HepG2 (cell line): ENCODE results near the gene MED15. TPM values are rescaled to one million over a fixed set of nuclear protein-coding genes. Genes with fewer than 3 reads are reported as not detected.
A peak's percentile ranks its signal among the peaks of the same experiment; 100 is the strongest.

Experiments
- EP300 ChIP-seq, 3 experiments: sonication (generic) in 1 of 3; formaldehyde crosslinking in 1 of 3; IDR thresholded peaks; 2 replicates each; pipeline versions ENCODE4 v1.5.1 to v1.6.1; 2011 to 2020; ENCODE audit warnings: low read depth in 2 of 3, low read length in 2 of 3, borderline replicate concordance in 1 of 3, improper control_type of control experiment in 1 of 3, mild to moderate bottlenecking in 1 of 3, missing genetic modification reagents in 1 of 3, moderate library complexity in 1 of 3
- ESRRA ChIP-seq: sonication (generic); formaldehyde crosslinking; IDR thresholded peaks from 2 replicates; pipeline ENCODE4 v1.5.1; 2020; ENCODE audit warnings: mild to moderate bottlenecking, low read depth, missing genetic modification reagents
- FOXA3 ChIP-seq: IDR thresholded peaks from 2 replicates; pipeline ENCODE4 v1.6.1; 2016; ENCODE audit warnings: missing genetic modification reagents, missing compliant biosample characterization
- RXRA ChIP-seq: sonication (generic); formaldehyde crosslinking; IDR thresholded peaks from 2 replicates; pipeline ENCODE4 v1.5.1; 2020; ENCODE audit warnings: missing genetic modification reagents
- ZNF510 ChIP-seq: sonication (generic); formaldehyde crosslinking; IDR thresholded peaks from 2 replicates; pipeline ENCODE4 v1.4.0; 2020; ENCODE audit warnings: low read depth, mild to moderate bottlenecking, missing genetic modification reagents
- ZSCAN31 ChIP-seq: sonication (generic); formaldehyde crosslinking; IDR thresholded peaks from 2 replicates; pipeline ENCODE4 v1.5.0; 2020; ENCODE audit warnings: low read depth, mild to moderate bottlenecking, missing genetic modification reagents
- polyA plus RNA-seq, 8 experiments: library from polyadenylated mRNA; depleted of rRNA in 3 of 8; stranded (reverse) in 7 of 8; unstranded in 1 of 8; fragments of >200 nt; fragmentation: Illumina TruSeq in 4 of 8; extraction: Trizol in 4 of 8; gene quantifications; 2 replicates each; pipeline versions ENCODE4 v1.2.1 to v1.2.3, GENCODE V29; 2011 to 2016; ENCODE audit warnings: low read depth in 4 of 8, missing spikeins in 1 of 8, mixed read lengths in 1 of 8; ENCODE audit not compliant: insufficient read depth in 1 of 8
- total RNA-seq, 5 experiments: library from RNA; depleted of rRNA; stranded (reverse); fragments of >200 nt; fragmentation: Illumina TruSeq; extraction: Trizol; gene quantifications; 2 replicates each; pipeline ENCODE4 v1.2.3, GENCODE V29; 2016; ENCODE audit warnings: low read depth in 1 of 5
- TF ChIP-seq, protein P1 (sequence below): sonication (generic); formaldehyde crosslinking; IDR thresholded peaks from 2 replicates; pipeline ENCODE4 v1.4.0; 2020; ENCODE audit warnings: missing genetic modification reagents
- TF ChIP-seq, protein P2 (sequence below): sonication (generic); formaldehyde crosslinking; IDR thresholded peaks from 2 replicates; pipeline ENCODE4 v1.9.0; 2022; ENCODE audit warnings: low read depth, missing genetic modification reagents
- TF ChIP-seq, protein P3 (sequence below): sonication (generic); IDR thresholded peaks from 2 replicates; pipeline ENCODE4 v1.6.1; 2016; ENCODE audit warnings: low read depth, borderline replicate concordance
- TF ChIP-seq, protein P4 (sequence below): sonication (generic); formaldehyde crosslinking; conservative IDR thresholded peaks from 2 replicates; pipeline ENCODE4 v1.4.0; 2020; ENCODE audit warnings: mild to moderate bottlenecking, missing genetic modification reagents, moderate library complexity
- TF ChIP-seq, protein P5 (sequence below): IDR thresholded peaks from 2 replicates; pipeline ENCODE4 v1.4.0; 2020; ENCODE audit warnings: mild to moderate bottlenecking, missing genetic modification reagents

MED15 gene
- total and polyA plus RNA-seq, 2 of the 13 experiments (the other 11 are each of a cell fraction or from before 2014, with no cell fraction given), result 14.3 to 27.0 TPM

DNA sequence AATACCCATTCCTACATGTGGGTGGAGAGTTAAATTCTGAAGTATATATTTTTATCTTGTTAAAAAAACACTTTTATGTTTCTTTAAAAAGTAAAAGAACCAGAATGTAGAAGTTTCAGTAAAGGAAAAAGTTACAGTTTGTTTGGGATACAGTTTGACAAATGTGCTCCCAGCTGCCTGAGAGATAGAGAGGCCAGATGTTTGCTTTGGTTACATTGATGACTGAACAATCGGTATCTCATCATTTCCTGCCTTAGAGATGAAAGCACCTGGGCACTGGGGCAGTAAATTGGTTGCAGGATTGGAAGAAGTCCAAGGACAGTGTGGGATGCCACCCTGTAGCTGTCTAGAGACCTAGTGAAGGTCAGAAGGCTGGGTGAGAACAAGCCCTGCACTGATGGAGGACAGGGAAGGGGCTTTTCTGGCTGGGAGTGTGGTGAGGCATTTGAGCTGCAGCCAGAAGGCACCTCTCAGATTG lies 16.6 kb downstream of the MED15 start (continued):
- TF ChIP-seq, protein P1, sequence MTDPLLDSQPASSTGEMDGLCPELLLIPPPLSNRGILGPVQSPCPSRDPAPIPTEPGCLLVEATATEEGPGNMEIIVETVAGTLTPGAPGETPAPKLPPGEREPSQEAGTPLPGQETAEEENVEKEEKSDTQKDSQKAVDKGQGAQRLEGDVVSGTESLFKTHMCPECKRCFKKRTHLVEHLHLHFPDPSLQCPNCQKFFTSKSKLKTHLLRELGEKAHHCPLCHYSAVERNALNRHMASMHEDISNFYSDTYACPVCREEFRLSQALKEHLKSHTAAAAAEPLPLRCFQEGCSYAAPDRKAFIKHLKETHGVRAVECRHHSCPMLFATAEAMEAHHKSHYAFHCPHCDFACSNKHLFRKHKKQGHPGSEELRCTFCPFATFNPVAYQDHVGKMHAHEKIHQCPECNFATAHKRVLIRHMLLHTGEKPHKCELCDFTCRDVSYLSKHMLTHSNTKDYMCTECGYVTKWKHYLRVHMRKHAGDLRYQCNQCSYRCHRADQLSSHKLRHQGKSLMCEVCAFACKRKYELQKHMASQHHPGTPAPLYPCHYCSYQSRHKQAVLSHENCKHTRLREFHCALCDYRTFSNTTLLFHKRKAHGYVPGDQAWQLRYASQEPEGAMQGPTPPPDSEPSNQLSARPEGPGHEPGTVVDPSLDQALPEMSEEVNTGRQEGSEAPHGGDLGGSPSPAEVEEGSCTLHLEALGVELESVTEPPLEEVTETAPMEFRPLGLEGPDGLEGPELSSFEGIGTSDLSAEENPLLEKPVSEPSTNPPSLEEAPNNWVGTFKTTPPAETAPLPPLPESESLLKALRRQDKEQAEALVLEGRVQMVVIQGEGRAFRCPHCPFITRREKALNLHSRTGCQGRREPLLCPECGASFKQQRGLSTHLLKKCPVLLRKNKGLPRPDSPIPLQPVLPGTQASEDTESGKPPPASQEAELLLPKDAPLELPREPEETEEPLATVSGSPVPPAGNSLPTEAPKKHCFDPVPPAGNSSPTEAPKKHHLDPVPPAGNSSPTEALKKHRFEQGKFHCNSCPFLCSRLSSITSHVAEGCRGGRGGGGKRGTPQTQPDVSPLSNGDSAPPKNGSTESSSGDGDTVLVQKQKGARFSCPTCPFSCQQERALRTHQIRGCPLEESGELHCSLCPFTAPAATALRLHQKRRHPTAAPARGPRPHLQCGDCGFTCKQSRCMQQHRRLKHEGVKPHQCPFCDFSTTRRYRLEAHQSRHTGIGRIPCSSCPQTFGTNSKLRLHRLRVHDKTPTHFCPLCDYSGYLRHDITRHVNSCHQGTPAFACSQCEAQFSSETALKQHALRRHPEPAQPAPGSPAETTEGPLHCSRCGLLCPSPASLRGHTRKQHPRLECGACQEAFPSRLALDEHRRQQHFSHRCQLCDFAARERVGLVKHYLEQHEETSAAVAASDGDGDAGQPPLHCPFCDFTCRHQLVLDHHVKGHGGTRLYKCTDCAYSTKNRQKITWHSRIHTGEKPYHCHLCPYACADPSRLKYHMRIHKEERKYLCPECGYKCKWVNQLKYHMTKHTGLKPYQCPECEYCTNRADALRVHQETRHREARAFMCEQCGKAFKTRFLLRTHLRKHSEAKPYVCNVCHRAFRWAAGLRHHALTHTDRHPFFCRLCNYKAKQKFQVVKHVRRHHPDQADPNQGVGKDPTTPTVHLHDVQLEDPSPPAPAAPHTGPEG (CRISPR knock-in tag), result no peak
- TF ChIP-seq, protein P2, sequence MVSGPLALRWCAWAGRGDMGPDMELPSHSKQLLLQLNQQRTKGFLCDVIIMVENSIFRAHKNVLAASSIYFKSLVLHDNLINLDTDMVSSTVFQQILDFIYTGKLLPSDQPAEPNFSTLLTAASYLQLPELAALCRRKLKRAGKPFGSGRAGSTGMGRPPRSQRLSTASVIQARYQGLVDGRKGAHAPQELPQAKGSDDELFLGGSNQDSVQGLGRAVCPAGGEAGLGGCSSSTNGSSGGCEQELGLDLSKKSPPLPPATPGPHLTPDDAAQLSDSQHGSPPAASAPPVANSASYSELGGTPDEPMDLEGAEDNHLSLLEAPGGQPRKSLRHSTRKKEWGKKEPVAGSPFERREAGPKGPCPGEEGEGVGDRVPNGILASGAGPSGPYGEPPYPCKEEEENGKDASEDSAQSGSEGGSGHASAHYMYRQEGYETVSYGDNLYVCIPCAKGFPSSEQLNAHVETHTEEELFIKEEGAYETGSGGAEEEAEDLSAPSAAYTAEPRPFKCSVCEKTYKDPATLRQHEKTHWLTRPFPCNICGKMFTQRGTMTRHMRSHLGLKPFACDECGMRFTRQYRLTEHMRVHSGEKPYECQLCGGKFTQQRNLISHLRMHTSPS (CRISPR knock-in tag), result peak; percentile 95
- TF ChIP-seq FOXA3 (CRISPR knock-in tag) (no peak), EP300 (IDR thresholded peaks at IDR 0.05; ENCODE audit: low read depth in 2 of 2, low read length in 2 of 2) (peak in 1 of 2 experiments; percentile 40; a peak in 1 of 4 replicates), EP300 (CRISPR knock-in tag; IDR thresholded peaks at IDR 0.05; ENCODE audit: borderline replicate concordance) (0 out of 2 replicates have a peak, but pooled peaks have one; percentile 33), ESRRA (no peak), RXRA (CRISPR knock-in tag) (no peak), ZNF510 (CRISPR knock-in tag) (no peak), ZSCAN31 (CRISPR knock-in tag) (no peak)
- TF ChIP-seq, protein P3, sequence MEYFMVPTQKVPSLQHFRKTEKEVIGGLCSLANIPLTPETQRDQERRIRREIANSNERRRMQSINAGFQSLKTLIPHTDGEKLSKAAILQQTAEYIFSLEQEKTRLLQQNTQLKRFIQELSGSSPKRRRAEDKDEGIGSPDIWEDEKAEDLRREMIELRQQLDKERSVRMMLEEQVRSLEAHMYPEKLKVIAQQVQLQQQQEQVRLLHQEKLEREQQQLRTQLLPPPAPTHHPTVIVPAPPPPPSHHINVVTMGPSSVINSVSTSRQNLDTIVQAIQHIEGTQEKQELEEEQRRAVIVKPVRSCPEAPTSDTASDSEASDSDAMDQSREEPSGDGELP, result peak; percentile 51; the same call in 1 of the 2 replicates
- TF ChIP-seq, protein P4, sequence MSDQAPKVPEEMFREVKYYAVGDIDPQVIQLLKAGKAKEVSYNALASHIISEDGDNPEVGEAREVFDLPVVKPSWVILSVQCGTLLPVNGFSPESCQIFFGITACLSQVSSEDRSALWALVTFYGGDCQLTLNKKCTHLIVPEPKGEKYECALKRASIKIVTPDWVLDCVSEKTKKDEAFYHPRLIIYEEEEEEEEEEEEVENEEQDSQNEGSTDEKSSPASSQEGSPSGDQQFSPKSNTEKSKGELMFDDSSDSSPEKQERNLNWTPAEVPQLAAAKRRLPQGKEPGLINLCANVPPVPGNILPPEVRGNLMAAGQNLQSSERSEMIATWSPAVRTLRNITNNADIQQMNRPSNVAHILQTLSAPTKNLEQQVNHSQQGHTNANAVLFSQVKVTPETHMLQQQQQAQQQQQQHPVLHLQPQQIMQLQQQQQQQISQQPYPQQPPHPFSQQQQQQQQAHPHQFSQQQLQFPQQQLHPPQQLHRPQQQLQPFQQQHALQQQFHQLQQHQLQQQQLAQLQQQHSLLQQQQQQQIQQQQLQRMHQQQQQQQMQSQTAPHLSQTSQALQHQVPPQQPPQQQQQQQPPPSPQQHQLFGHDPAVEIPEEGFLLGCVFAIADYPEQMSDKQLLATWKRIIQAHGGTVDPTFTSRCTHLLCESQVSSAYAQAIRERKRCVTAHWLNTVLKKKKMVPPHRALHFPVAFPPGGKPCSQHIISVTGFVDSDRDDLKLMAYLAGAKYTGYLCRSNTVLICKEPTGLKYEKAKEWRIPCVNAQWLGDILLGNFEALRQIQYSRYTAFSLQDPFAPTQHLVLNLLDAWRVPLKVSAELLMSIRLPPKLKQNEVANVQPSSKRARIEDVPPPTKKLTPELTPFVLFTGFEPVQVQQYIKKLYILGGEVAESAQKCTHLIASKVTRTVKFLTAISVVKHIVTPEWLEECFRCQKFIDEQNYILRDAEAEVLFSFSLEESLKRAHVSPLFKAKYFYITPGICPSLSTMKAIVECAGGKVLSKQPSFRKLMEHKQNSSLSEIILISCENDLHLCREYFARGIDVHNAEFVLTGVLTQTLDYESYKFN (CRISPR knock-in tag), result peak; percentile 48
- TF ChIP-seq, protein P5, sequence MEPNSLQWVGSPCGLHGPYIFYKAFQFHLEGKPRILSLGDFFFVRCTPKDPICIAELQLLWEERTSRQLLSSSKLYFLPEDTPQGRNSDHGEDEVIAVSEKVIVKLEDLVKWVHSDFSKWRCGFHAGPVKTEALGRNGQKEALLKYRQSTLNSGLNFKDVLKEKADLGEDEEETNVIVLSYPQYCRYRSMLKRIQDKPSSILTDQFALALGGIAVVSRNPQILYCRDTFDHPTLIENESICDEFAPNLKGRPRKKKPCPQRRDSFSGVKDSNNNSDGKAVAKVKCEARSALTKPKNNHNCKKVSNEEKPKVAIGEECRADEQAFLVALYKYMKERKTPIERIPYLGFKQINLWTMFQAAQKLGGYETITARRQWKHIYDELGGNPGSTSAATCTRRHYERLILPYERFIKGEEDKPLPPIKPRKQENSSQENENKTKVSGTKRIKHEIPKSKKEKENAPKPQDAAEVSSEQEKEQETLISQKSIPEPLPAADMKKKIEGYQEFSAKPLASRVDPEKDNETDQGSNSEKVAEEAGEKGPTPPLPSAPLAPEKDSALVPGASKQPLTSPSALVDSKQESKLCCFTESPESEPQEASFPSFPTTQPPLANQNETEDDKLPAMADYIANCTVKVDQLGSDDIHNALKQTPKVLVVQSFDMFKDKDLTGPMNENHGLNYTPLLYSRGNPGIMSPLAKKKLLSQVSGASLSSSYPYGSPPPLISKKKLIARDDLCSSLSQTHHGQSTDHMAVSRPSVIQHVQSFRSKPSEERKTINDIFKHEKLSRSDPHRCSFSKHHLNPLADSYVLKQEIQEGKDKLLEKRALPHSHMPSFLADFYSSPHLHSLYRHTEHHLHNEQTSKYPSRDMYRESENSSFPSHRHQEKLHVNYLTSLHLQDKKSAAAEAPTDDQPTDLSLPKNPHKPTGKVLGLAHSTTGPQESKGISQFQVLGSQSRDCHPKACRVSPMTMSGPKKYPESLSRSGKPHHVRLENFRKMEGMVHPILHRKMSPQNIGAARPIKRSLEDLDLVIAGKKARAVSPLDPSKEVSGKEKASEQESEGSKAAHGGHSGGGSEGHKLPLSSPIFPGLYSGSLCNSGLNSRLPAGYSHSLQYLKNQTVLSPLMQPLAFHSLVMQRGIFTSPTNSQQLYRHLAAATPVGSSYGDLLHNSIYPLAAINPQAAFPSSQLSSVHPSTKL (CRISPR knock-in tag), result peak; percentile 45; the same call in 1 of the 2 replicates
